Activated T-helper 17 cell treated with anti-CD3 and anti-CD28 coated beads, Interleukin-2, amount 50 U/mL, for 72 hours (primary cell): ENCODE data around the gene AIFM1. TPM values are rescaled to one million over a fixed set of nuclear protein-coding genes. Genes with fewer than 3 reads are reported as not detected.

Source experiments
- ATAC-seq: fragments of 150-1000 bp; cut with Tn5 transposase; replicated peaks from 2 replicates; pipeline ENCODE4 v1.10.0; 2021; ENCODE audit warnings: mild to moderate bottlenecking, moderate library complexity
- H3K27ac Mint-ChIP-seq: one replicate; pipeline ENCODE4 v1.8.0; 2022; ENCODE audit warnings: mixed read lengths
- H3K27me3 Mint-ChIP-seq: one replicate; pipeline ENCODE4 v1.8.0; 2022; ENCODE audit warnings: mixed read lengths
- H3K36me3 Mint-ChIP-seq: one replicate; pipeline ENCODE4 v1.8.0; 2022; ENCODE audit warnings: low read depth, mild to moderate bottlenecking, mixed read lengths
- H3K4me1 Mint-ChIP-seq: one replicate; pipeline ENCODE4 v1.8.0; 2022; ENCODE audit warnings: mixed read lengths
- H3K4me3 Mint-ChIP-seq: one replicate; pipeline ENCODE4 v1.8.0; 2022; ENCODE audit warnings: mild to moderate bottlenecking, mixed read lengths
- H3K9me3 Mint-ChIP-seq: one replicate; pipeline ENCODE4 v1.8.0; 2022; ENCODE audit warnings: mixed read lengths
- total RNA-seq, 2 donors: library from RNA; stranded (reverse); gene quantifications; one replicate each; pipeline ENCODE4 v1.2.3, GENCODE V29; 2022

AIFM1 gene
- total RNA-seq, result 10 to 100 TPM; 25.4 to 67.3 TPM

- Mint-ChIP-seq H3K9me3 (no peaks in the 10 kb centered on the region), H3K36me3 (peaks cover 9% of the 10 kb centered on the region), H3K4me3 (peak within 1 kb of the TSS; percentile 96), H3K27ac (peak within 1 kb of the TSS; percentile 92), H3K4me1 (peaks cover 7% of the 10 kb centered on the region), H3K27me3 (no peaks in the 10 kb centered on the region)
- peak; percentile 88 for ATAC-seq
Observed at GRCh38 chrX:130165703-130166502, at the start of gene AIFM1. Gene AIFM1 (minus strand): TSS chrX:130165841. CDS start chrX:130165656, 185 bp downstream.

- H3K4me1 Mint-ChIP-seq, result peaks cover 25% of the 10 kb centered on the region
- H3K36me3 Mint-ChIP-seq, result peaks cover 74% of the 10 kb centered on the region
- H3K27ac Mint-ChIP-seq, result peak overlapping the region; percentile 97
- no peaks in the 10 kb centered on the region for H3K9me3 Mint-ChIP-seq
- ATAC-seq, result no peak
- no peaks in the 10 kb centered on the region for H3K27me3 Mint-ChIP-seq
- H3K4me3 Mint-ChIP-seq, result peak overlapping the region; percentile 78
Observed at GRCh38 chrX:130213376-130213775, 47.7 kb upstream of the AIFM1 start.

- Mint-ChIP-seq H3K36me3 (peaks cover 74% of the 10 kb centered on the region), H3K9me3 (no peaks in the 10 kb centered on the region), H3K4me1 (peaks cover 25% of the 10 kb centered on the region), H3K4me3 (peak overlapping the region; percentile 78), H3K27me3 (no peaks in the 10 kb centered on the region), H3K27ac (peak overlapping the region; percentile 97)
- peak; percentile 88 for ATAC-seq
Observed at GRCh38 chrX:130212371-130212770, 46.7 kb upstream of the AIFM1 start.

GRCh38 chrX:130211415-130212186, 46.0 kb upstream of the AIFM1 start:
- ATAC-seq, result peak; percentile 72
- H3K36me3 Mint-ChIP-seq, result peaks cover 68% of the 10 kb centered on the region

GRCh38 chrX:130204647-130205046, 39.0 kb upstream of the AIFM1 start:
- no peaks in the 10 kb centered on the region for H3K4me1 Mint-ChIP-seq
- H3K27ac Mint-ChIP-seq, result no peak overlapping the region
- peaks cover 32% of the 10 kb centered on the region for H3K36me3 Mint-ChIP-seq
- no peaks in the 10 kb centered on the region for H3K9me3 Mint-ChIP-seq
- no peak for ATAC-seq
- no peak overlapping the region for H3K4me3 Mint-ChIP-seq
- no peaks in the 10 kb centered on the region for H3K27me3 Mint-ChIP-seq

More at GRCh38 chrX:130211415-130212186, 46.0 kb upstream of the AIFM1 start:
- peak overlapping the region; percentile 97 for H3K27ac Mint-ChIP-seq
- H3K4me3 Mint-ChIP-seq, result peak overlapping the region; percentile 78
- no peaks in the 10 kb centered on the region for H3K9me3 Mint-ChIP-seq
- H3K4me1 Mint-ChIP-seq, result peaks cover 25% of the 10 kb centered on the region
- no peaks in the 10 kb centered on the region for H3K27me3 Mint-ChIP-seq

- no peaks in the 10 kb centered on the region for H3K27me3 Mint-ChIP-seq
- H3K9me3 Mint-ChIP-seq, result no peaks in the 10 kb centered on the region
- ATAC-seq, result no peak
- no peaks in the 10 kb centered on the region for H3K4me1 Mint-ChIP-seq
- H3K4me3 Mint-ChIP-seq, result no peak overlapping the region
- H3K36me3 Mint-ChIP-seq, result no peaks in the 10 kb centered on the region
- no peak overlapping the region for H3K27ac Mint-ChIP-seq
Observed at GRCh38 chrX:130197464-130197863, 31.8 kb upstream of the AIFM1 start.

GRCh38 chrX:130196466-130196865, 30.8 kb upstream of the AIFM1 start:
- Mint-ChIP-seq H3K4me3 (no peak overlapping the region), H3K4me1 (no peaks in the 10 kb centered on the region), H3K36me3 (no peaks in the 10 kb centered on the region), H3K9me3 (no peaks in the 10 kb centered on the region), H3K27me3 (no peaks in the 10 kb centered on the region), H3K27ac (no peak overlapping the region)
- ATAC-seq, result no peak

- no peak for ATAC-seq
- no peak overlapping the region for H3K27ac Mint-ChIP-seq
- no peaks in the 10 kb centered on the region for H3K36me3 Mint-ChIP-seq
- no peaks in the 10 kb centered on the region for H3K27me3 Mint-ChIP-seq
- H3K4me1 Mint-ChIP-seq, result no peaks in the 10 kb centered on the region
- H3K9me3 Mint-ChIP-seq, result no peaks in the 10 kb centered on the region
- H3K4me3 Mint-ChIP-seq, result no peak overlapping the region
Observed at GRCh38 chrX:130190801-130191200, 25.2 kb upstream of the AIFM1 start.

- H3K4me1 Mint-ChIP-seq, result no peaks in the 10 kb centered on the region
- no peak overlapping the region for H3K4me3 Mint-ChIP-seq
- H3K9me3 Mint-ChIP-seq, result no peaks in the 10 kb centered on the region
- H3K27ac Mint-ChIP-seq, result no peak overlapping the region
- ATAC-seq, result no peak
- H3K36me3 Mint-ChIP-seq, result peaks cover 15% of the 10 kb centered on the region
- H3K27me3 Mint-ChIP-seq, result no peaks in the 10 kb centered on the region
Observed at GRCh38 chrX:130186651-130187050, 21.0 kb upstream of the AIFM1 start.

GRCh38 chrX:130184857-130185256, 19.2 kb upstream of the AIFM1 start:
- H3K27ac Mint-ChIP-seq, result no peak overlapping the region
- H3K27me3 Mint-ChIP-seq, result no peaks in the 10 kb centered on the region
- H3K9me3 Mint-ChIP-seq, result no peaks in the 10 kb centered on the region
- ATAC-seq, result no peak
- no peak overlapping the region for H3K4me3 Mint-ChIP-seq
- peaks cover 18% of the 10 kb centered on the region for H3K36me3 Mint-ChIP-seq
- peaks cover 2% of the 10 kb centered on the region for H3K4me1 Mint-ChIP-seq

GRCh38 chrX:130184168-130184567, 18.5 kb upstream of the AIFM1 start:
- no peak for ATAC-seq
- H3K9me3 Mint-ChIP-seq, result no peaks in the 10 kb centered on the region
- H3K36me3 Mint-ChIP-seq, result peaks cover 25% of the 10 kb centered on the region
- no peak overlapping the region for H3K27ac Mint-ChIP-seq
- H3K27me3 Mint-ChIP-seq, result no peaks in the 10 kb centered on the region
- H3K4me1 Mint-ChIP-seq, result peaks cover 5% of the 10 kb centered on the region
- peak overlapping the region; percentile 48 for H3K4me3 Mint-ChIP-seq

- Mint-ChIP-seq H3K27ac (peak overlapping the region; percentile 20), H3K4me3 (peak overlapping the region; percentile 22), H3K36me3 (peaks cover 62% of the 10 kb centered on the region), H3K4me1 (peaks cover 22% of the 10 kb centered on the region), H3K27me3 (no peaks in the 10 kb centered on the region), H3K9me3 (no peaks in the 10 kb centered on the region)
- no peak for ATAC-seq
Observed at GRCh38 chrX:130179579-130180215, 14.1 kb upstream of the AIFM1 start.

- Mint-ChIP-seq H3K36me3 (peaks cover 63% of the 10 kb centered on the region), H3K4me1 (peaks cover 22% of the 10 kb centered on the region)
Observed at GRCh38 chrX:130179170-130179569, 13.5 kb upstream of the AIFM1 start.

GRCh38 chrX:130176942-130177341, 11.3 kb upstream of the AIFM1 start:
- Mint-ChIP-seq H3K36me3 (peaks cover 73% of the 10 kb centered on the region), H3K4me1 (peaks cover 22% of the 10 kb centered on the region), H3K4me3 (peak overlapping the region; percentile 95), H3K9me3 (no peaks in the 10 kb centered on the region), H3K27me3 (no peaks in the 10 kb centered on the region), H3K27ac (peak overlapping the region; percentile 39)
- no peak for ATAC-seq

More at GRCh38 chrX:130179170-130179569, 13.5 kb upstream of the AIFM1 start:
- no peak for ATAC-seq
- no peaks in the 10 kb centered on the region for H3K9me3 Mint-ChIP-seq
- H3K4me3 Mint-ChIP-seq, result peak overlapping the region; percentile 22
- no peak overlapping the region for H3K27ac Mint-ChIP-seq
- H3K27me3 Mint-ChIP-seq, result no peaks in the 10 kb centered on the region
